ENCODE results near the gene PLA2G4A. TPM values are rescaled to one million over a fixed set of nuclear protein-coding genes. Genes with fewer than 3 reads are reported as not detected.

The PLA2G4A gene
- total RNA-seq, result 5.1 and 7.5 TPM in 2 replicates

GRCh38 chr1:186828611-186829454 lies at the start of gene PLA2G4A:
TSS of gene PLA2G4A (plus strand) at chr1:186828949. CDS start at chr1:186854355, 25,406 bp downstream.

Other genes starting within 250 kb of the PLA2G4A start
- 37.9 and 46.1 TPM in 2 replicates for gene PTGS2, start 148.5 kb upstream of the PLA2G4A start, total RNA-seq